ENCODE results near the gene PCDHGA8. TPM values are rescaled to one million over a fixed set of nuclear protein-coding genes. Genes with fewer than 3 reads are reported as not detected.
A peak's percentile ranks its signal among the peaks of the same experiment; 100 is the strongest.
"Not testable (repeated sequence)": the region's sequence is repeated elsewhere in the genome, so short reads cannot be mapped to it uniquely, and the experiment has no call there.

PCDHGA8 gene
- total RNA-seq, 1 donor from 2014 or later: 1.2 TPM

GRCh38 chr5:141371572-141372475, 20.6 kb upstream of the PCDHGA8 start:
- DNase-seq (ENCODE audit: low read depth in 2 of 2): no peak

- peak; percentile 44 to 49 for DNase-seq (ENCODE audit: low read depth in 2 of 2)
Observed at GRCh38 chr5:141373673-141374317, 18.6 kb upstream of the PCDHGA8 start, which contains the start of gene PCDHGA6. TSS of gene PCDHGA6 (plus strand) at chr5:141373891. CDS start at chr5:141374084, 193 bp downstream.

- no peak for DNase-seq (ENCODE audit: low read depth in 2 of 2)
Observed at GRCh38 chr5:141374627-141375026, 17.8 kb upstream of the PCDHGA8 start.

GRCh38 chr5:141375444-141376155, 16.8 kb upstream of the PCDHGA8 start:
- DNase-seq (ENCODE audit: low read depth in 2 of 2): not testable (repeated sequence)

- peak; percentile 40 to 52 for DNase-seq (ENCODE audit: low read depth in 2 of 2)
Observed at GRCh38 chr5:141382469-141383294, 9.8 kb upstream of the PCDHGA8 start, which contains the start of gene PCDHGA7. TSS of gene PCDHGA7 (plus strand) at chr5:141382742. CDS start at chr5:141382900, 158 bp downstream.

- no peak for DNase-seq (ENCODE audit: low read depth in 2 of 2)
Observed at GRCh38 chr5:141383345-141383744, 9.1 kb upstream of the PCDHGA8 start.

- DNase-seq (ENCODE audit: low read depth in 2 of 2): no peak
Observed at GRCh38 chr5:141384471-141385267, 7.8 kb upstream of the PCDHGA8 start.

- DNase-seq (ENCODE audit: low read depth in 2 of 2): peak; percentile 46 to 75
Observed at GRCh38 chr5:141387557-141388311, 4.7 kb upstream of the PCDHGA8 start, which contains the start of gene PCDHGB4. TSS of gene PCDHGB4 (plus strand) at chr5:141387698. CDS start at chr5:141387885, 187 bp downstream.

GRCh38 chr5:141388661-141389060, 3.8 kb upstream of the PCDHGA8 start:
- DNase-seq (ENCODE audit: low read depth in 2 of 2): no peak

GRCh38 chr5:141389153-141390042, 3.0 kb upstream of the PCDHGA8 start:
- DNase-seq (ENCODE audit: low read depth in 2 of 2): no peak

- no peak for DNase-seq (ENCODE audit: low read depth in 2 of 2)
Observed at GRCh38 chr5:141393267-141393666, 834 bp downstream of the PCDHGA8 start.

GRCh38 chr5:141394401-141395187, 2.2 kb downstream of the PCDHGA8 start:
- not testable (repeated sequence) for DNase-seq (ENCODE audit: low read depth in 2 of 2)

- DNase-seq (ENCODE audit: low read depth in 2 of 2): peak; percentile 56 to 73
Observed at GRCh38 chr5:141397756-141398551, 5.5 kb downstream of the PCDHGA8 start, which contains the start of gene PCDHGB5. TSS of gene PCDHGB5 (plus strand) at chr5:141397947. CDS start at chr5:141398128, 181 bp downstream.

- no peak for DNase-seq (ENCODE audit: low read depth in 2 of 2)
Observed at GRCh38 chr5:141398608-141399007, 6.2 kb downstream of the PCDHGA8 start.

- DNase-seq (ENCODE audit: low read depth in 2 of 2): no peak
Observed at GRCh38 chr5:141399555-141400258, 7.3 kb downstream of the PCDHGA8 start.
